IMR-90 (cell line): ENCODE results near the gene KCNJ6. TPM values are rescaled to one million over a fixed set of nuclear protein-coding genes. Genes with fewer than 3 reads are reported as not detected.

ENCODE experiments used
- ATAC-seq: fragments of 200-7000 bp; cut with Tn5 transposase; 2 replicates; pipeline ENCODE4 v1.9.1; 2020; ENCODE audit warnings: low read depth, mild to moderate bottlenecking, moderate library complexity
- BruUV-seq: library from RNA; stranded (reverse); fragments of 400-500 nt; replicated peaks from 2 replicates; lab custom pipeline; 2021; lab: Mats Ljungman, UMichigan
- CTCF ChIA-PET: fragments of 300-600 bp; formaldehyde crosslinking; extraction: SDS; loops from one replicate; lab custom pipeline; 2021; ENCODE audit warnings: antibody characterized with exemption; lab: Yijun Ruan, JAX
- POLR2A ChIA-PET: fragments of 300-600 bp; sonication (Branson Sonifier 250); formaldehyde crosslinking; loops from one replicate; lab custom pipeline; 2022; ENCODE audit warnings: antibody characterized with exemption; ENCODE audit not compliant: unreplicated experiment; lab: Charles Lee
- DNase-seq: peaks from one replicate; pipeline ENCODE4 v3.0.0; 2013
- H2AFZ ChIP-seq: replicated peaks from 2 replicates; pipeline ENCODE3; 2013; ENCODE audit warnings: low read length, mild to moderate bottlenecking; ENCODE audit not compliant: poor library complexity
- H2AK5ac ChIP-seq: 2 replicates; pipeline ENCODE4 v1.6.1; 2013; ENCODE audit warnings: low read depth, low read length, inconsistent platforms
- H2AK9ac ChIP-seq: replicated peaks from 2 replicates; pipeline ENCODE3; 2013; ENCODE audit warnings: mild to moderate bottlenecking, low read depth, low read length, moderate library complexity; ENCODE audit not compliant: poor library complexity
- H2BK120ac ChIP-seq: 2 replicates; pipeline ENCODE4 v1.6.1; 2013; ENCODE audit warnings: low read depth, low read length, inconsistent platforms
- H2BK15ac ChIP-seq: 3 replicates; pipeline ENCODE4 v1.6.1; 2013; ENCODE audit warnings: low read depth, low read length, inconsistent platforms
- H2BK20ac ChIP-seq: 2 replicates; pipeline ENCODE4 v1.6.1; 2013; ENCODE audit warnings: low read depth, mild to moderate bottlenecking, inconsistent platforms, low read length, moderate library complexity
- H2BK5ac ChIP-seq: 2 replicates; pipeline ENCODE4 v1.6.1; 2013; ENCODE audit warnings: mild to moderate bottlenecking, low read depth, low read length, inconsistent platforms; ENCODE audit not compliant: poor library complexity, severe bottlenecking
- H3K14ac ChIP-seq: replicated peaks from 2 replicates; pipeline ENCODE4 v1.6.1; 2013; ENCODE audit warnings: low read depth, low read length, inconsistent platforms
- H3K18ac ChIP-seq: 2 replicates; pipeline ENCODE4 v1.6.1; 2013; ENCODE audit warnings: low read depth, low read length, control low read depth
- H3K23ac ChIP-seq: 2 replicates; pipeline ENCODE4 v1.6.1; 2013; ENCODE audit warnings: low read depth, low read length, inconsistent platforms
- H3K27ac ChIP-seq: 2 replicates; pipeline ENCODE4 v1.5.1; 2013; ENCODE audit warnings: mild to moderate bottlenecking, control low read depth, low read length; ENCODE audit not compliant: insufficient read depth
- H3K27me3 ChIP-seq: 2 replicates; pipeline ENCODE4 v1.6.1; 2013; ENCODE audit warnings: low read length; ENCODE audit not compliant: control insufficient read depth, insufficient read depth
- H3K36me3 ChIP-seq: 2 replicates; pipeline ENCODE4 v1.6.1; 2013; ENCODE audit warnings: low read length, mixed read lengths; ENCODE audit not compliant: control insufficient read depth, insufficient read depth
- H3K4ac ChIP-seq: 2 replicates; pipeline ENCODE4 v1.6.1; 2013; ENCODE audit warnings: low read depth, low read length, inconsistent platforms
- H3K4me1 ChIP-seq: 2 replicates; pipeline ENCODE4 v1.6.1; 2013; ENCODE audit warnings: low read length, mixed read lengths; ENCODE audit not compliant: control insufficient read depth, insufficient read depth
- H3K4me2 ChIP-seq: 2 replicates; pipeline ENCODE4 v1.6.1; 2013; ENCODE audit warnings: low read depth, mild to moderate bottlenecking, control low read depth, low read length, moderate library complexity
- H3K4me3 ChIP-seq: 2 replicates; pipeline ENCODE4 v1.5.1; 2013; ENCODE audit warnings: low read depth, mild to moderate bottlenecking, control low read depth, low read length, moderate library complexity; ENCODE audit not compliant: insufficient read depth
- H3K56ac ChIP-seq: 2 replicates; pipeline ENCODE4 v1.6.1; 2013; ENCODE audit warnings: low read length, inconsistent platforms; ENCODE audit not compliant: insufficient read depth; ENCODE audit errors: extremely low read depth
- H3K79me1 ChIP-seq, 2 experiments: 2 replicates each; pipeline ENCODE4 v1.6.1; 2013; ENCODE audit warnings: low read length in 2 of 2, inconsistent platforms in 1 of 2, low read depth in 1 of 2
- H3K9ac ChIP-seq: 2 replicates; pipeline ENCODE4 v1.6.1; 2013; ENCODE audit warnings: low read depth, low read length, control low read depth
- H3K9me1 ChIP-seq: 2 replicates; pipeline ENCODE4 v1.6.1; 2013; ENCODE audit warnings: low read length, inconsistent platforms; ENCODE audit not compliant: insufficient read depth
- H3K9me3 ChIP-seq: 2 replicates; pipeline ENCODE4 v1.6.1; 2013; ENCODE audit warnings: low read length; ENCODE audit not compliant: control insufficient read depth, insufficient read depth
- H4K20me1 ChIP-seq: 2 replicates; pipeline ENCODE4 v1.6.1; 2013; ENCODE audit warnings: low read length, inconsistent platforms; ENCODE audit not compliant: insufficient read depth
- H4K5ac ChIP-seq: 2 replicates; pipeline ENCODE4 v1.6.1; 2013; ENCODE audit warnings: mild to moderate bottlenecking, low read depth, low read length, control low read depth
- H4K8ac ChIP-seq, 2 experiments: 2 replicates each; pipeline ENCODE4 v1.6.1; 2013; ENCODE audit warnings: low read depth in 2 of 2, low read length in 2 of 2, control low read depth in 1 of 2, inconsistent platforms in 1 of 2
- H4K91ac ChIP-seq: 2 replicates; pipeline ENCODE4 v1.6.1; 2013; ENCODE audit warnings: low read depth, low read length, inconsistent platforms; ENCODE audit not compliant: insufficient read depth
- BHLHE40 ChIP-seq: fragments of 150-350 bp; IDR thresholded peaks from 2 replicates; pipeline ENCODE4 v1.6.1; 2016; ENCODE audit warnings: mild to moderate bottlenecking, low read depth, low read length
- CEBPB ChIP-seq: IDR thresholded peaks from 2 replicates; pipeline ENCODE4 v1.6.1; 2012; ENCODE audit warnings: low read depth, low read length, improper control_type of control experiment
- CTCF ChIP-seq: conservative IDR thresholded peaks from 2 replicates; pipeline ENCODE4 v1.5.1; 2012; ENCODE audit warnings: mild to moderate bottlenecking, low read depth, low read length, improper control_type of control experiment
- NFE2L2 ChIP-seq: fragments of 150-350 bp; IDR thresholded peaks from 2 replicates; pipeline ENCODE4 v1.6.1; 2016; ENCODE audit warnings: low read depth, mild to moderate bottlenecking, low read length
- RCOR1 ChIP-seq: IDR thresholded peaks from 2 replicates; pipeline ENCODE4 v1.6.1; 2012; ENCODE audit warnings: mild to moderate bottlenecking, low read length, improper control_type of control experiment; ENCODE audit not compliant: insufficient replicate concordance
- RFX5 ChIP-seq: IDR thresholded peaks from 2 replicates; pipeline ENCODE4 v1.8.0; 2012; ENCODE audit warnings: low read depth, mild to moderate bottlenecking, low read length, moderate library complexity
- USF2 ChIP-seq: fragments of 150-350 bp; IDR thresholded peaks from 2 replicates; pipeline ENCODE4 v1.6.1; 2017; ENCODE audit warnings: mild to moderate bottlenecking, antibody characterized with exemption, low read length, low read depth
- WGBS, 2 experiments: methylation state at CpG; one replicate each; pipeline versions ENCODE4 v1.1.5 to v1.1.7; 2013; ENCODE audit warnings: missing lambda C conversion rate in 2 of 2; ENCODE audit not compliant: insufficient read length in 1 of 2; ENCODE audit errors: extremely low coverage in 2 of 2; 5-methylcytosine and 5-hydroxymethylcytosine counted together
- dilution Hi-C: fragments of 300-500 bp; cut with HindIII; formaldehyde crosslinking; loops from one replicate; pipeline ENCODE4 v1.14.3; 2018; ENCODE audit warnings: low sequenced_read_pairs; ENCODE audit not compliant: unreplicated experiment
- in situ Hi-C: fragments of 300-500 bp; cut with MboI; formaldehyde crosslinking; loops from 3 replicates; pipeline ENCODE4 v1.14.3; 2019; ENCODE audit warnings: low sequenced_read_pairs, inconsistent platforms, mixed read lengths
- intact Hi-C: fragments of 100-400 bp; cut with micrococcal nuclease; formaldehyde crosslinking; loops from 2 replicates; pipeline ENCODE4 v1.10.0; 2022
- polyA plus RNA-seq, 3 experiments: library from polyadenylated mRNA; depleted of rRNA; stranded (reverse); fragments of >200 nt; gene quantifications; 2 replicates each; pipeline ENCODE4 v1.2.3, GENCODE V29; 2012; ENCODE audit warnings: low replicate concordance in 1 of 3
- total RNA-seq: library from RNA; depleted of rRNA; stranded (reverse); fragments of >200 nt; gene quantifications from 2 replicates; pipeline ENCODE4 v1.2.3, GENCODE V29; 2012

The KCNJ6 gene
- total and polyA plus RNA-seq, 2 of the 4 experiments (the other 2 are of a cell fraction), result under 0.01 to 0.02 TPM

GRCh38 chr21:37659874-37660273, 256.4 kb downstream of the KCNJ6 start:
- no peak overlapping the region for H3K56ac ChIP-seq
- H3K18ac ChIP-seq, result no peak overlapping the region
- no peak overlapping the region for H3K27ac ChIP-seq
- peaks cover 17% of the 10 kb centered on the region for H3K27me3 ChIP-seq
- H3K4me2 ChIP-seq, result no peak overlapping the region
- no peaks in the 10 kb centered on the region for H3K9me3 ChIP-seq
- H2AFZ ChIP-seq, result no peak overlapping the region
- no peak overlapping the region for H3K23ac ChIP-seq
- no peak overlapping the region for H3K14ac ChIP-seq
- in situ Hi-C loops, result no loop called here
- intact Hi-C loops, result no loop called here
- H2AK5ac ChIP-seq, result no peak overlapping the region
- H3K4me3 ChIP-seq, result no peak overlapping the region
- DNase-seq (no peak), ATAC-seq (no peak)
- BruUV-seq, result no TSS peak
- no peaks in the 10 kb centered on the region for H3K79me1 ChIP-seq
- ChIA-PET CTCF (no interaction called here), POLR2A (no interaction called here)
- H3K4me1 ChIP-seq, result peaks cover 6% of the 10 kb centered on the region
- H4K91ac ChIP-seq, result no peak overlapping the region
- H3K4ac ChIP-seq, result no peak overlapping the region
- no peak overlapping the region for H2BK120ac ChIP-seq
- peaks cover 3% of the 10 kb centered on the region; the same call in 1 of the 2 replicates for H4K20me1 ChIP-seq
- H3K9me1 ChIP-seq, result no peaks in the 10 kb centered on the region
- no CpG with 5 or more reads among the region's 1 CpG for WGBS, 2 experiments
- no peak overlapping the region for H3K9ac ChIP-seq
- no peak overlapping the region for H4K8ac ChIP-seq
- TF ChIP-seq RFX5, result no peak
- no peak for TF ChIP-seq NFE2L2
- no peak for TF ChIP-seq BHLHE40
- TF ChIP-seq USF2, result no peak
- no peak for TF ChIP-seq RCOR1
- no peak for TF ChIP-seq CTCF
- no peak for TF ChIP-seq CEBPB
- no peak overlapping the region for H2BK20ac ChIP-seq
- H2AK9ac ChIP-seq, result no peak overlapping the region
- no peak overlapping the region for H2BK15ac ChIP-seq
- H2BK5ac ChIP-seq, result no peak overlapping the region
- no peak overlapping the region for H4K5ac ChIP-seq
- dilution Hi-C loops, result no loop called here
- no peaks in the 10 kb centered on the region for H3K36me3 ChIP-seq
